ENCODE data around the gene OGDH. TPM values are rescaled to one million over a fixed set of nuclear protein-coding genes. Genes with fewer than 3 reads are reported as not detected.

The OGDH gene
- total RNA-seq, 4 donors from 2014 or later, result 74.0 to 160 (median 143) TPM

Other genes starting within 250 kb of the OGDH start
- gene NUDCD3, start 116.0 kb upstream of the OGDH start, total RNA-seq, result 10 to 100 TPM; 31.9 to 76.7 (median 38.6) TPM
- gene NPC1L1, start 65.3 kb upstream of the OGDH start, total RNA-seq, result under 1 TPM in 1 of 4 donors, not detected in 3; 0.48 TPM
- 100 to 1,000 TPM in 1 of 4 donors, 10 to 100 TPM in 3; 41.1 to 202 (median 42.3) TPM for gene DDX56, start 32.7 kb upstream of the OGDH start, total RNA-seq
- 100 to 1,000 TPM; 226 to 303 (median 254) TPM for gene TMED4, start 24.4 kb upstream of the OGDH start, total RNA-seq
- gene ZMIZ2, start 142.2 kb downstream of the OGDH start, total RNA-seq, result 10 to 100 TPM; 40.6 to 92.7 (median 69.3) TPM
- 1,000 to 10,000 TPM in 1 of 4 donors, 100 to 1,000 TPM in 3; 631 to 1,290 (median 820) TPM for gene PPIA, start 190.1 kb downstream of the OGDH start, total RNA-seq
- gene H2AZ2, start 241.5 kb downstream of the OGDH start, total RNA-seq, result 100 to 1,000 TPM in 3 of 4 donors, 10 to 100 TPM in 1; 99.6 to 418 (median 115) TPM

All from transverse colon (tissue), 4 donors.